Osteoblast (primary cell): ENCODE measurements around the gene DNAJC5G. TPM values are rescaled to one million over a fixed set of nuclear protein-coding genes. Genes with fewer than 3 reads are reported as not detected.
"Not testable (repeated sequence)": the region's sequence is repeated elsewhere in the genome, so short reads cannot be mapped to it uniquely, and the experiment has no call there.

Experiments used
- DNase-seq: peaks from one replicate; pipeline ENCODE4 v3.0.0; 2011; ENCODE audit warnings: low spot score, mixed read lengths; ENCODE audit not compliant: insufficient read length; ENCODE audit errors: missing footprints
- H2AFZ ChIP-seq: 2 replicates; pipeline ENCODE4 v1.6.0; 2011; ENCODE audit warnings: mild to moderate bottlenecking, low read length
- H3K27ac ChIP-seq: 2 replicates; pipeline ENCODE4 v1.5.1; 2011; ENCODE audit warnings: mild to moderate bottlenecking, low read depth, low read length, moderate library complexity
- H3K27me3 ChIP-seq: 2 replicates; pipeline ENCODE4 v1.6.0; 2012; ENCODE audit warnings: mild to moderate bottlenecking, control low read depth, inconsistent platforms, low read length, moderate library complexity; ENCODE audit not compliant: insufficient read depth
- H3K36me3 ChIP-seq: 2 replicates; pipeline ENCODE4 v1.5.1; 2011; ENCODE audit warnings: mild to moderate bottlenecking, low read length, control low read depth, moderate library complexity; ENCODE audit not compliant: insufficient read depth
- H3K4me1 ChIP-seq: 2 replicates; pipeline ENCODE4 v1.5.1; 2011; ENCODE audit warnings: mild to moderate bottlenecking, low read length, control low read depth, moderate library complexity; ENCODE audit not compliant: insufficient read depth
- H3K4me2 ChIP-seq: 2 replicates; pipeline ENCODE4 v1.6.0; 2011; ENCODE audit warnings: mild to moderate bottlenecking, low read length; ENCODE audit not compliant: insufficient read depth
- H3K4me3 ChIP-seq: fragments of 200-600 bp; sonication (generic); 3 replicates; pipeline ENCODE4 v1.5.1; 2012; ENCODE audit warnings: mild to moderate bottlenecking, low read length, inconsistent platforms; ENCODE audit not compliant: insufficient read depth
- H3K79me2 ChIP-seq: 2 replicates; pipeline ENCODE4 v1.6.0; 2012; ENCODE audit warnings: mild to moderate bottlenecking, low read length, control low read depth, inconsistent platforms; ENCODE audit not compliant: insufficient read depth
- H3K9me3 ChIP-seq: 2 replicates; pipeline ENCODE4 v1.5.1; 2011; ENCODE audit warnings: low read depth, low read length, control low read depth
- H4K20me1 ChIP-seq: 2 replicates; pipeline ENCODE4 v1.6.0; 2012; ENCODE audit warnings: mild to moderate bottlenecking, low read length, control low read depth; ENCODE audit not compliant: insufficient read depth
- CTCF ChIP-seq: IDR thresholded peaks from 2 replicates; pipeline ENCODE4 v1.5.1; 2011; ENCODE audit warnings: mild to moderate bottlenecking, low read depth, low read length, moderate library complexity; ENCODE audit errors: extremely low read depth
- total RNA-seq: library from RNA; depleted of rRNA; stranded (reverse); fragments of >200 nt; gene quantifications from 2 replicates; pipeline ENCODE4 v1.2.3, GENCODE V29; 2012

DNAJC5G gene
- total RNA-seq, 1 donor, result not detected

- Histone ChIP-seq H3K36me3 (no peaks in the 10 kb centered on the region), H3K4me1 (peaks cover 9% of the 10 kb centered on the region), H4K20me1 (no peaks in the 10 kb centered on the region), H3K27ac (no peak overlapping the region), H3K4me2 (no peak overlapping the region), H3K4me3 (no peak overlapping the region), H3K27me3 (peaks cover 26% of the 10 kb centered on the region), H3K9me3 (no peaks in the 10 kb centered on the region), H3K79me2 (no peaks in the 10 kb centered on the region), H2AFZ (no peak overlapping the region)
- no peak for DNase-seq
- TF ChIP-seq CTCF, result no peak
These were observed 19.7 kb downstream of the DNAJC5G start for GRCh38 chr2:27294928-27295327.

GRCh38 chr2:27296481-27296880, 21.2 kb downstream of the DNAJC5G start:
- no peak for DNase-seq
- H3K4me2 ChIP-seq, result no peak overlapping the region
- H3K27ac ChIP-seq, result no peak overlapping the region
- no peak for TF ChIP-seq CTCF
- peaks cover 9% of the 10 kb centered on the region for H3K4me1 ChIP-seq
- no peaks in the 10 kb centered on the region for H3K79me2 ChIP-seq
- H4K20me1 ChIP-seq, result no peaks in the 10 kb centered on the region
- no peak overlapping the region for H3K4me3 ChIP-seq
- no peaks in the 10 kb centered on the region for H3K9me3 ChIP-seq
- H3K27me3 ChIP-seq, result peaks cover 15% of the 10 kb centered on the region
- no peaks in the 10 kb centered on the region for H3K36me3 ChIP-seq
- no peak overlapping the region for H2AFZ ChIP-seq

GRCh38 chr2:27297195-27297594, 22.0 kb downstream of the DNAJC5G start:
- no peak overlapping the region for H3K4me2 ChIP-seq
- no peak overlapping the region for H3K4me3 ChIP-seq
- H4K20me1 ChIP-seq, result no peaks in the 10 kb centered on the region
- H3K9me3 ChIP-seq, result no peaks in the 10 kb centered on the region
- peaks cover 11% of the 10 kb centered on the region for H3K27me3 ChIP-seq
- no peaks in the 10 kb centered on the region for H3K79me2 ChIP-seq
- TF ChIP-seq CTCF, result no peak
- no peaks in the 10 kb centered on the region for H3K36me3 ChIP-seq
- peaks cover 9% of the 10 kb centered on the region for H3K4me1 ChIP-seq
- DNase-seq, result no peak
- no peak overlapping the region for H3K27ac ChIP-seq
- H2AFZ ChIP-seq, result no peak overlapping the region

- no peak overlapping the region for H2AFZ ChIP-seq
- no peak for TF ChIP-seq CTCF
- no peak overlapping the region for H3K27ac ChIP-seq
- H3K9me3 ChIP-seq, result no peaks in the 10 kb centered on the region
- H3K27me3 ChIP-seq, result peaks cover 11% of the 10 kb centered on the region
- DNase-seq, result no peak
- H3K4me2 ChIP-seq, result no peak overlapping the region
- peaks cover under 1% of the 10 kb centered on the region for H3K4me1 ChIP-seq
- no peak overlapping the region for H3K4me3 ChIP-seq
- H3K36me3 ChIP-seq, result no peaks in the 10 kb centered on the region
- no peaks in the 10 kb centered on the region for H3K79me2 ChIP-seq
- no peaks in the 10 kb centered on the region for H4K20me1 ChIP-seq
These were observed 23.3 kb downstream of the DNAJC5G start for GRCh38 chr2:27298391-27299080.

GRCh38 chr2:27300606-27301005, 25.4 kb downstream of the DNAJC5G start:
- not testable (repeated sequence) for DNase-seq, H3K27ac ChIP-seq, H4K20me1 ChIP-seq, H3K9me3 ChIP-seq, H3K4me1 ChIP-seq, H3K36me3 ChIP-seq, H3K4me2 ChIP-seq, H3K4me3 ChIP-seq, H2AFZ ChIP-seq, H3K79me2 ChIP-seq
- peaks cover 16% of the 10 kb centered on the region for H3K27me3 ChIP-seq
